Measurements from ENCODE around the gene TRAPPC2L. TPM values are rescaled to one million over a fixed set of nuclear protein-coding genes. Genes with fewer than 3 reads are reported as not detected.

The TRAPPC2L gene
- total RNA-seq, 1 experiment from 2014 or later: 94.1 TPM

- TF ChIP-seq TCF7L2 (IDR thresholded peaks at IDR 0.05; ENCODE audit: borderline replicate concordance, extremely low read depth, insufficient read depth, insufficient read length) (no peak), EZH2phosphoT487 (IDR thresholded peaks at IDR 0.05; ENCODE audit: borderline replicate concordance) (no peak), JUND (IDR thresholded peaks at IDR 0.05) (no peak), ATF3 (IDR thresholded peaks at IDR 0.05) (no peak), SRF (IDR thresholded peaks at IDR 0.05; ENCODE audit: low read depth) (no peak), CTCF (IDR thresholded peaks at IDR 0.05 in 2 of 3, conservative IDR thresholded peaks at IDR 0.05 in 1 of 3; ENCODE audit: borderline replicate concordance in 1 of 3, insufficient read depth in 1 of 3, low read depth in 2 of 3, low read length in 2 of 3) (no peak), CEBPB (IDR thresholded peaks at IDR 0.05; ENCODE audit: low read depth) (no peak), SIN3A (IDR thresholded peaks at IDR 0.05; ENCODE audit: low read depth) (no peak), EGR1 (IDR thresholded peaks at IDR 0.05; ENCODE audit: low read depth) (no peak), SP1 (IDR thresholded peaks at IDR 0.05; ENCODE audit: low read depth) (no peak), POLR2AphosphoS5 (IDR thresholded peaks at IDR 0.05; ENCODE audit: low read depth, low read length) (no peak), ZBTB33 (IDR thresholded peaks at IDR 0.05; ENCODE audit: extremely low read depth, insufficient replicate concordance, low read length) (no peak), YY1 (IDR thresholded peaks at IDR 0.05; ENCODE audit: extremely low read depth, insufficient replicate concordance, low read depth, low read length) (no peak), CBX3 (IDR thresholded peaks at IDR 0.05; ENCODE audit: low read depth) (no peak)
- CTCF ChIA-PET: no interaction called here
- no TSS peak for BruUV-seq (replicated peaks)
- POLR2A ChIA-PET: no interaction called here
- no peaks in the 10 kb centered on the region for H3K79me2 ChIP-seq (ENCODE audit: insufficient read depth, low read length)
- H3K4me2 ChIP-seq (ENCODE audit: low read length): no peak overlapping the region
- H3K9me2 ChIP-seq (ENCODE audit: insufficient read depth): no peaks in the 10 kb centered on the region
- ATAC-seq (no peak), DNase-seq (ENCODE audit: low read depth, low spot score) (no peak)
- no peak overlapping the region; the same call in 1 of the 2 replicates for H3K27ac ChIP-seq (ENCODE audit: low read depth, low read length)
- H2AFZ ChIP-seq (ENCODE audit: low read depth, low read length, poor library complexity, severe bottlenecking): no peak overlapping the region
- no peak overlapping the region for H3K9ac ChIP-seq (ENCODE audit: low read length)
- H3K4me3 ChIP-seq (replicated peaks in 1 of 2; ENCODE audit: low read depth in 1 of 2, low read length in 2 of 2): no peak overlapping the region
- no peaks in the 10 kb centered on the region for H4K20me1 ChIP-seq (ENCODE audit: insufficient read depth)
- intact Hi-C loops (cut with micrococcal nuclease): no loop called here
- peaks cover 7 to 11% of the 10 kb centered on the region in 2 experiments; a peak in 3 of 4 replicates for H3K4me1 ChIP-seq (ENCODE audit: control insufficient read depth in 1 of 2, insufficient read depth in 2 of 2, low read length in 2 of 2)
- no peaks in the 10 kb centered on the region for H3K36me3 ChIP-seq (ENCODE audit: control insufficient read depth in 1 of 2, insufficient read depth in 2 of 2, low read length in 2 of 2)
- no peaks in the 10 kb centered on the region for H3K27me3 ChIP-seq (ENCODE audit: insufficient read depth, low read length)
- H3K9me3 ChIP-seq (ENCODE audit: control insufficient read depth in 1 of 2, insufficient read depth in 1 of 2, low read depth in 1 of 2, low read length in 2 of 2): no peaks in the 10 kb centered on the region
- RAD21 ChIA-PET (ENCODE audit: low non-redundant PET in 1 of 2, low total read pairs in 2 of 2, uncharacterized antibody in 2 of 2, unreplicated experiment in 2 of 2): no interaction called here
Measured at GRCh38 chr16:88878967-88879787, 22.2 kb downstream of the TRAPPC2L start.

Measured in HCT116 (cell line).